Fibroblast of lung (primary cell): ENCODE data around the gene CAVIN3. TPM values are rescaled to one million over a fixed set of nuclear protein-coding genes. Genes with fewer than 3 reads are reported as not detected.

Experiments used
- DNase-seq, 2 donors: peaks; one replicate each; pipeline versions ENCODE4 v3.0.0 to v3.0.0-alpha.2; 2010; ENCODE audit warnings: low read depth in 2 of 2
- H2AFZ ChIP-seq: 2 replicates; pipeline ENCODE4 v1.5.1; 2012; ENCODE audit warnings: low read length, control low read depth, inconsistent platforms
- H3K27ac ChIP-seq: 2 replicates; pipeline ENCODE4 v1.5.1; 2011; ENCODE audit warnings: low read length, control low read depth; ENCODE audit not compliant: insufficient read depth
- H3K27me3 ChIP-seq: 2 replicates; pipeline ENCODE4 v1.5.1; 2011; ENCODE audit warnings: mild to moderate bottlenecking, low read length; ENCODE audit not compliant: control insufficient read depth, insufficient read depth
- H3K36me3 ChIP-seq: 2 replicates; pipeline ENCODE4 v1.5.1; 2011; ENCODE audit warnings: low read length; ENCODE audit not compliant: control insufficient read depth, insufficient read depth
- H3K4me1 ChIP-seq: 2 replicates; pipeline ENCODE4 v1.5.1; 2011; ENCODE audit warnings: low read length; ENCODE audit not compliant: control insufficient read depth, insufficient read depth; ENCODE audit errors: extremely low read depth
- H3K4me2 ChIP-seq: 2 replicates; pipeline ENCODE4 v1.5.1; 2011; ENCODE audit warnings: low read length, control low read depth; ENCODE audit not compliant: insufficient read depth; ENCODE audit errors: extremely low read depth
- H3K4me3 ChIP-seq, 4 experiments: fragments of 200-600 bp in 1 of 4; sonication (generic) in 1 of 4; replicated peaks in 1 of 4; 2 replicates each; pipeline ENCODE4 v1.5.1; 2011 to 2016; ENCODE audit warnings: low read length in 4 of 4, low read depth in 3 of 4, mild to moderate bottlenecking in 3 of 4, control low read depth in 2 of 4, inconsistent platforms in 1 of 4, mixed read lengths in 1 of 4; ENCODE audit not compliant: insufficient read depth in 1 of 4; ENCODE audit errors: control extremely low read depth in 1 of 4
- H3K79me2 ChIP-seq: 2 replicates; pipeline ENCODE4 v1.5.1; 2012; ENCODE audit warnings: mild to moderate bottlenecking, low read length, inconsistent platforms; ENCODE audit not compliant: control insufficient read depth, insufficient read depth
- H3K9ac ChIP-seq: 2 replicates; pipeline ENCODE4 v1.5.1; 2011; ENCODE audit warnings: mild to moderate bottlenecking, low read length, control low read depth; ENCODE audit not compliant: insufficient read depth
- H3K9me3 ChIP-seq: 2 replicates; pipeline ENCODE4 v1.5.1; 2012; ENCODE audit warnings: low read depth, low read length; ENCODE audit not compliant: control insufficient read depth, insufficient read depth
- H4K20me1 ChIP-seq: 2 replicates; pipeline ENCODE4 v1.5.1; 2011; ENCODE audit warnings: low read length; ENCODE audit not compliant: control insufficient read depth, insufficient read depth; ENCODE audit errors: extremely low read depth
- EZH2 ChIP-seq: IDR thresholded peaks from 2 replicates; pipeline ENCODE4 v1.5.1; 2012; ENCODE audit warnings: low read length, control low read depth, mild to moderate bottlenecking; ENCODE audit errors: missing control alignments
- polyA plus RNA-seq, 2 donors: library from polyadenylated mRNA; depleted of rRNA in 1 of 2; stranded (reverse) in 1 of 2; unstranded in 1 of 2; fragments of >200 nt; gene quantifications; 2 replicates each; pipeline ENCODE4 v1.2.1, GENCODE V29; 2011 to 2012; ENCODE audit warnings: missing spikeins in 1 of 2
- total RNA-seq: library from RNA; depleted of rRNA; stranded (reverse); fragments of >200 nt; gene quantifications from 2 replicates; pipeline ENCODE4 v1.2.1, GENCODE V29; 2014
- TF ChIP-seq, protein P1 (sequence below), 2 donors: IDR thresholded peaks in 1 of 2; conservative IDR thresholded peaks in 1 of 2; 1 replicate in 1 of 2; 2 replicates in 1 of 2; pipeline ENCODE4 v1.5.1; 2011 to 2012; ENCODE audit warnings: low read length in 2 of 2, control low read depth in 1 of 2, inconsistent platforms in 1 of 2, low read depth in 1 of 2, mild to moderate bottlenecking in 1 of 2

Gene CAVIN3
- total and polyA plus RNA-seq, 2 donors (not counting 1 experiment from before 2014, with no cell fraction given), result 50.9 to 87.9 TPM

DNA sequence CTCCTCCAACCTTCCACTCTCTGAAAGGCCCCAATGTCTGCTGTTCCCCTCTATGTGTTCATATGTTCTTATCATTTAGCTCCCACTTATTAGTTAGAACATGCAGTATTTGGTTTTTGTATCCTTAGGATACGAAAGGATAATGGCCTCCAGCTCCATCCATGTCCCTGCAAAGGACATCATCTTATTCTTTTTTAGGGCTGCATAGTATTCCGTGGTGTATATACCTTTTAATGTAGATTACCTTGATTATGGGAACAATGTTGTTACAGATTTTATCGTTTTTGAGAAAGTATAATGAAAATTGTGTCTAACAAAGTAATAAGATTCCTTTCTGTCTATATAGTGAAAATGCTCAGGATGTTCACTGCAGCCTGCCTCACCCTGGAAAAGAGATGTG lies 16.0 kb upstream of the CAVIN3 start:
- peaks cover 3% of the 10 kb centered on the region for H3K27me3 ChIP-seq
- no peaks in the 10 kb centered on the region for H4K20me1 ChIP-seq
- no peak overlapping the region for H3K4me3 ChIP-seq
- H2AFZ ChIP-seq, result no peak overlapping the region
- no peak overlapping the region for H3K4me2 ChIP-seq
- H3K79me2 ChIP-seq, result no peaks in the 10 kb centered on the region
- DNase-seq, result no peak
- no peak overlapping the region for H3K27ac ChIP-seq
- TF ChIP-seq, protein P1, sequence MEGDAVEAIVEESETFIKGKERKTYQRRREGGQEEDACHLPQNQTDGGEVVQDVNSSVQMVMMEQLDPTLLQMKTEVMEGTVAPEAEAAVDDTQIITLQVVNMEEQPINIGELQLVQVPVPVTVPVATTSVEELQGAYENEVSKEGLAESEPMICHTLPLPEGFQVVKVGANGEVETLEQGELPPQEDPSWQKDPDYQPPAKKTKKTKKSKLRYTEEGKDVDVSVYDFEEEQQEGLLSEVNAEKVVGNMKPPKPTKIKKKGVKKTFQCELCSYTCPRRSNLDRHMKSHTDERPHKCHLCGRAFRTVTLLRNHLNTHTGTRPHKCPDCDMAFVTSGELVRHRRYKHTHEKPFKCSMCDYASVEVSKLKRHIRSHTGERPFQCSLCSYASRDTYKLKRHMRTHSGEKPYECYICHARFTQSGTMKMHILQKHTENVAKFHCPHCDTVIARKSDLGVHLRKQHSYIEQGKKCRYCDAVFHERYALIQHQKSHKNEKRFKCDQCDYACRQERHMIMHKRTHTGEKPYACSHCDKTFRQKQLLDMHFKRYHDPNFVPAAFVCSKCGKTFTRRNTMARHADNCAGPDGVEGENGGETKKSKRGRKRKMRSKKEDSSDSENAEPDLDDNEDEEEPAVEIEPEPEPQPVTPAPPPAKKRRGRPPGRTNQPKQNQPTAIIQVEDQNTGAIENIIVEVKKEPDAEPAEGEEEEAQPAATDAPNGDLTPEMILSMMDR (conservative IDR thresholded peaks at IDR 0.05 in 1 of 2, IDR thresholded peaks at IDR 0.05 in 1 of 2; ENCODE audit: low read depth in 1 of 2, low read length in 2 of 2), result no peak
- TF ChIP-seq EZH2, result no peak
- no peaks in the 10 kb centered on the region for H3K36me3 ChIP-seq
- no peaks in the 10 kb centered on the region for H3K9me3 ChIP-seq
- no peaks in the 10 kb centered on the region for H3K4me1 ChIP-seq
- no peak overlapping the region for H3K9ac ChIP-seq

DNA sequence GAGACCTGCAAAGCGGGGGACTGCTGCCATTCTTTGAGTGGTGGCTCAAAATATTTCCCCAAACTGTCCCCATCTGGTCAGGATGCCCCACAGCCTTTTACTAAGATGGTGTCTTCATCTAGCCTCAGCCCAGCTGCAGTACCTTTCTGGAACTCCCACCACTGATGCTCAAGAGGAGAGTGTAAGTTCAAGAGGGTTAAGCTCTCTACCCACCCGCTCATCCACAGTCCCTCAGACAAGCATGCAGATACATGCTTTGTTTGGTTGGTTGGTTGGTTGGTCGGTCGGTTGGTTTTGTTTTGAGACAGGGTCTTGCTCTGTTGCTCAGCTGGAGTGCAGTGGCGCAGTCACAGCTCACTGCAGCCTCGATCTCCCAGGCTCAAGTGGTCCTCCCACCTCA lies 14.5 kb upstream of the CAVIN3 start:
- H3K27me3 ChIP-seq, result peaks cover 3% of the 10 kb centered on the region
- no peak overlapping the region for H2AFZ ChIP-seq
- H3K4me1 ChIP-seq, result no peaks in the 10 kb centered on the region
- no peaks in the 10 kb centered on the region for H3K79me2 ChIP-seq
- H3K9ac ChIP-seq, result no peak overlapping the region
- no peaks in the 10 kb centered on the region for H3K9me3 ChIP-seq
- no peaks in the 10 kb centered on the region for H3K36me3 ChIP-seq
- TF ChIP-seq EZH2, result no peak
- TF ChIP-seq, protein P1 (conservative IDR thresholded peaks at IDR 0.05 in 1 of 2, IDR thresholded peaks at IDR 0.05 in 1 of 2; ENCODE audit: low read depth in 1 of 2, low read length in 2 of 2), result no peak
- H3K4me2 ChIP-seq, result no peak overlapping the region
- DNase-seq, result no peak
- no peak overlapping the region for H3K27ac ChIP-seq
- no peak overlapping the region for H3K4me3 ChIP-seq
- no peaks in the 10 kb centered on the region for H4K20me1 ChIP-seq

DNA sequence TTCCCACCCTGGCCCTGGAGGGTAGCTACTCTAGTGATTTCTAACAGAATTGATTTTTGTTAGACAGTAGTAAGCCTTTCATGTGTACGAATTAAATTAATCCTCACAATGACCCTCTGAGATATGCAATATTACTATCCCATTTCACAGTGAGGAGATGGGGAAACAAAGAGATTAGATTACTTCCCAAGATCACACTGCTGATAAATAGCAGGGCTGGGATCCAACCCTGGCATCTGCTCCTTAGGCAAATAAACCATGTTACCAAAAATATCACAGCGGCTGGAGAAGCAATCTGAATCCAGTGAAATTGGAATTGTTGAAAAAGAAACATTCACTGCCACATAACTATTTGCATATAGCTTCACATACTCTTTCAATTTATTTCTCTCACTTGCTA lies 12.8 kb upstream of the CAVIN3 start:
- DNase-seq, result peak in 1 of 2 donors; percentile 73
- H3K4me2 ChIP-seq, result no peak overlapping the region
- H2AFZ ChIP-seq, result no peak overlapping the region
- no peaks in the 10 kb centered on the region for H3K36me3 ChIP-seq
- H3K4me1 ChIP-seq, result no peaks in the 10 kb centered on the region
- no peaks in the 10 kb centered on the region for H3K9me3 ChIP-seq
- H3K27me3 ChIP-seq, result no peaks in the 10 kb centered on the region
- H4K20me1 ChIP-seq, result no peaks in the 10 kb centered on the region
- no peak overlapping the region for H3K9ac ChIP-seq
- no peak overlapping the region for H3K27ac ChIP-seq
- TF ChIP-seq, protein P1 (conservative IDR thresholded peaks at IDR 0.05 in 1 of 2, IDR thresholded peaks at IDR 0.05 in 1 of 2; ENCODE audit: low read depth in 1 of 2, low read length in 2 of 2), result no peak
- TF ChIP-seq EZH2, result no peak
- no peaks in the 10 kb centered on the region for H3K79me2 ChIP-seq
- H3K4me3 ChIP-seq, result no peak overlapping the region
